Measurements from ENCODE around the gene PPP2R5B.

The PPP2R5B gene

GRCh38 chr11:64929625-64930024 is 5.1 kb downstream of the PPP2R5B start:
- DNase-seq (no peak), ATAC-seq (no peak)

- DNase-seq = no peak
- ATAC-seq = no peak
These were observed 5.9 kb downstream of the PPP2R5B start for GRCh38 chr11:64930340-64930739.

GRCh38 chr11:64931290-64931689 is 6.8 kb downstream of the PPP2R5B start:
- no peak for DNase-seq
- ATAC-seq = no peak

- DNase-seq (no peak), ATAC-seq (no peak)
These were observed 7.8 kb downstream of the PPP2R5B start for GRCh38 chr11:64932324-64932723.

GRCh38 chr11:64933213-64933934 is 8.9 kb downstream of the PPP2R5B start:
- no peak for DNase-seq
- no peak for ATAC-seq

GRCh38 chr11:64933935-64934681 is 9.6 kb downstream of the PPP2R5B start:
- ATAC-seq (no peak), DNase-seq (no peak)

GRCh38 chr11:64934682-64935358 is 10.3 kb downstream of the PPP2R5B start:
- ATAC-seq (no peak), DNase-seq (no peak)

GRCh38 chr11:64935359-64936081 is 11.0 kb downstream of the PPP2R5B start, which contains the start of gene GPHA2:
Gene GPHA2, minus strand, starts transcription at chr11:64935893. Its CDS starts 433 bp downstream, at chr11:64935460.
- ATAC-seq (no peak), DNase-seq (no peak)

GRCh38 chr11:64936539-64936938 is 12.1 kb downstream of the PPP2R5B start:
- ATAC-seq (no peak), DNase-seq (no peak)

GRCh38 chr11:64947208-64947814 is 22.8 kb downstream of the PPP2R5B start:
- DNase-seq (no peak), ATAC-seq (no peak)

GRCh38 chr11:64951529-64951928 is 27.0 kb downstream of the PPP2R5B start:
- DNase-seq = no peak

GRCh38 chr11:64954201-64954600 is 29.7 kb downstream of the PPP2R5B start:
- DNase-seq (no peak), ATAC-seq (no peak)

More at GRCh38 chr11:64951529-64951928, 27.0 kb downstream of the PPP2R5B start:
- ATAC-seq = no peak

GRCh38 chr11:64959498-64959897 is 35.0 kb downstream of the PPP2R5B start:
- no peak for ATAC-seq
- DNase-seq = no peak

GRCh38 chr11:64960719-64961118 is 36.2 kb downstream of the PPP2R5B start:
- no peak for ATAC-seq
- no peak for DNase-seq

- DNase-seq (no peak), ATAC-seq (no peak)
These were observed 38.7 kb downstream of the PPP2R5B start for GRCh38 chr11:64963072-64963631.

- DNase-seq (no peak), ATAC-seq (no peak)
These were observed 42.9 kb downstream of the PPP2R5B start for GRCh38 chr11:64967375-64967774.

- DNase-seq (no peak), ATAC-seq (no peak)
These were observed 44.7 kb downstream of the PPP2R5B start for GRCh38 chr11:64969209-64969608.

GRCh38 chr11:64970731-64971151 is 46.3 kb downstream of the PPP2R5B start:
- DNase-seq = peak; percentile 30
- ATAC-seq = peak; percentile 88

- peak; percentile 90 for DNase-seq
- ATAC-seq = peak; percentile 48
These were observed 47.1 kb downstream of the PPP2R5B start, which contains the start of gene MAJIN for GRCh38 chr11:64971421-64972233. Gene MAJIN, minus strand, starts transcription at chr11:64972108. Its CDS starts 12,703 bp downstream, at chr11:64959405.

- no peak for ATAC-seq
- DNase-seq = no peak
These were observed 49.6 kb downstream of the PPP2R5B start for GRCh38 chr11:64974124-64974523.

Measured in stimulated activated naive CD8-positive, alpha-beta T cell treated with anti-CD3 and anti-CD28 coated beads, Interleukin-15, Interleukin-2, amounts not matched to agents 100 U/mL and 50 U/mL, for 24 hours (primary cell).